DOHH2 (cell line): ENCODE results near the gene STAG1.

Experiments
- EZH2phosphoT487 ChIP-seq: fragments of 200-600 bp; sonication (generic); IDR thresholded peaks from 2 replicates; pipeline ENCODE4 v1.6.1; 2017; ENCODE audit warnings: borderline replicate concordance, mild to moderate bottlenecking, antibody characterized with exemption, low read length, moderate library complexity, mixed read lengths
- TF ChIP-seq, protein P1 (sequence below): fragments of 200-600 bp; sonication (generic); IDR thresholded peaks from one replicate; pipeline ENCODE4 v1.5.1; 2014; ENCODE audit warnings: antibody characterized with exemption, mild to moderate bottlenecking, low read depth, low read length; ENCODE audit not compliant: poor library complexity, severe bottlenecking

DNA sequence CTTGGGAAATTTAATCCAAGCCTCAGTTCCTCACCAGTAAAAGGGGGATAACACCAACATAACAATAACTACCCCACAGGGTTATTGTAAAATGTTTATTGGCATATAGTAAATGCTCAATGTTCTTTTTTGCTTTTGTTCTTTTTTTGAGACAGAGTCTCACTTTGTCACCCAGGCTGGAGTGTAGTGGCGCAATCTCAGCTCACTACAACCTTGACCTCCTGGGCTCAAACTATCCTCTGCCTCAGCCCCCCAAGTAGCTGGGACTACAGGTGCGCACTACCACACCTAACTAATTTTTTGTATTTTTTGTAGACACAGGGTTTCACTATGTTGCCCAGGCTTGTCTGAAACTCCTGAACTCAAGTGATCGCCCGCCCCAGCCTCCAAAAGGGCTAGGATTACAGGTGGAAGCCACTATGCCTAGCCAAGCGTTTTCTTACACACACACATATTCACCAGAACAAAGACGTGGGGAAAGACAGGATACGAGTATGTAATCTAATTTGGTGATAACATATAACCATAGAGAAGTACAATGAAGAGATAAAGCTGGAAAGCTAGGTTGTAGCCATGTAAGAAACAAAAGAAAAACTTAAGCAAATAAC, 11.7 kb downstream of the STAG1 start:
- TF ChIP-seq, protein P1, sequence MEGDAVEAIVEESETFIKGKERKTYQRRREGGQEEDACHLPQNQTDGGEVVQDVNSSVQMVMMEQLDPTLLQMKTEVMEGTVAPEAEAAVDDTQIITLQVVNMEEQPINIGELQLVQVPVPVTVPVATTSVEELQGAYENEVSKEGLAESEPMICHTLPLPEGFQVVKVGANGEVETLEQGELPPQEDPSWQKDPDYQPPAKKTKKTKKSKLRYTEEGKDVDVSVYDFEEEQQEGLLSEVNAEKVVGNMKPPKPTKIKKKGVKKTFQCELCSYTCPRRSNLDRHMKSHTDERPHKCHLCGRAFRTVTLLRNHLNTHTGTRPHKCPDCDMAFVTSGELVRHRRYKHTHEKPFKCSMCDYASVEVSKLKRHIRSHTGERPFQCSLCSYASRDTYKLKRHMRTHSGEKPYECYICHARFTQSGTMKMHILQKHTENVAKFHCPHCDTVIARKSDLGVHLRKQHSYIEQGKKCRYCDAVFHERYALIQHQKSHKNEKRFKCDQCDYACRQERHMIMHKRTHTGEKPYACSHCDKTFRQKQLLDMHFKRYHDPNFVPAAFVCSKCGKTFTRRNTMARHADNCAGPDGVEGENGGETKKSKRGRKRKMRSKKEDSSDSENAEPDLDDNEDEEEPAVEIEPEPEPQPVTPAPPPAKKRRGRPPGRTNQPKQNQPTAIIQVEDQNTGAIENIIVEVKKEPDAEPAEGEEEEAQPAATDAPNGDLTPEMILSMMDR = no peak
- TF ChIP-seq EZH2phosphoT487 = no peak
